ENCODE data around the gene RGS5.

RGS5 gene

GRCh38 chr1:163142152-163142551 lies 60.6 kb downstream of the RGS5 start:
- no peaks in the 10 kb centered on the region for H3K4me1 ChIP-seq (ENCODE audit: low read length)
- H3K27me3 ChIP-seq (replicated peaks; ENCODE audit: insufficient read depth, low read length), result no peaks in the 10 kb centered on the region
- TF ChIP-seq EZH2 (optimal IDR thresholded peaks at IDR 0.05; ENCODE audit: low read depth, low read length) (no peak), CTCF (IDR thresholded peaks at IDR 0.05; ENCODE audit: low read length) (no peak), EZH2phosphoT487 (IDR thresholded peaks at IDR 0.05; ENCODE audit: low read length) (no peak)
- no peak for DNase-seq
- H2AFZ ChIP-seq (ENCODE audit: low read length), result no peak overlapping the region
- H3F3A ChIP-seq (ENCODE audit: insufficient read depth, low read length), result no peaks in the 10 kb centered on the region
- no peaks in the 10 kb centered on the region for H4K20me1 ChIP-seq (ENCODE audit: insufficient read depth, low read length)
- no peaks in the 10 kb centered on the region for H3K36me3 ChIP-seq (replicated peaks; ENCODE audit: insufficient read depth, low read length)
- no peak overlapping the region for H3K27ac ChIP-seq (ENCODE audit: low read length)
- no peak overlapping the region for H3K4me2 ChIP-seq (ENCODE audit: low read depth, low read length)
- no peaks in the 10 kb centered on the region for H3K79me2 ChIP-seq (ENCODE audit: low read length)
- H3K9me2 ChIP-seq (replicated peaks; ENCODE audit: insufficient read depth, low read length), result no peaks in the 10 kb centered on the region
- H3K9me3 ChIP-seq (replicated peaks; ENCODE audit: insufficient read depth, low read length), result no peaks in the 10 kb centered on the region
- H3K4me3 ChIP-seq (ENCODE audit: low read length), result no peak overlapping the region
- no peak overlapping the region for H3K9ac ChIP-seq (ENCODE audit: low read length)

- Histone ChIP-seq H2AFZ (ENCODE audit: low read length) (no peak overlapping the region), H3K27ac (ENCODE audit: low read length) (no peak overlapping the region), H3K9me3 (replicated peaks; ENCODE audit: insufficient read depth, low read length) (no peaks in the 10 kb centered on the region), H3K4me2 (ENCODE audit: low read depth, low read length) (no peak overlapping the region), H3K79me2 (ENCODE audit: low read length) (no peaks in the 10 kb centered on the region), H3K4me1 (ENCODE audit: low read length) (no peaks in the 10 kb centered on the region), H3K4me3 (ENCODE audit: low read length) (no peak overlapping the region), H3K9ac (ENCODE audit: low read length) (no peak overlapping the region), H3K9me2 (replicated peaks; ENCODE audit: insufficient read depth, low read length) (no peaks in the 10 kb centered on the region), H3F3A (ENCODE audit: insufficient read depth, low read length) (no peaks in the 10 kb centered on the region), H3K27me3 (replicated peaks; ENCODE audit: insufficient read depth, low read length) (no peaks in the 10 kb centered on the region), H3K36me3 (replicated peaks; ENCODE audit: insufficient read depth, low read length) (no peaks in the 10 kb centered on the region), H4K20me1 (ENCODE audit: insufficient read depth, low read length) (no peaks in the 10 kb centered on the region)
- no peak for DNase-seq
- TF ChIP-seq CTCF (IDR thresholded peaks at IDR 0.05; ENCODE audit: low read length) (no peak), EZH2 (optimal IDR thresholded peaks at IDR 0.05; ENCODE audit: low read depth, low read length) (no peak), EZH2phosphoT487 (IDR thresholded peaks at IDR 0.05; ENCODE audit: low read length) (no peak)
Observed at GRCh38 chr1:163141556-163141955, 61.2 kb downstream of the RGS5 start.

GRCh38 chr1:163137556-163138265 lies 65.0 kb downstream of the RGS5 start:
- H3K4me2 ChIP-seq (ENCODE audit: low read depth, low read length), result no peak overlapping the region
- no peaks in the 10 kb centered on the region for H3K4me1 ChIP-seq (ENCODE audit: low read length)
- no peak overlapping the region for H3K4me3 ChIP-seq (ENCODE audit: low read length)
- no peaks in the 10 kb centered on the region for H3K27me3 ChIP-seq (replicated peaks; ENCODE audit: insufficient read depth, low read length)
- no peak for DNase-seq
- no peaks in the 10 kb centered on the region for H3F3A ChIP-seq (ENCODE audit: insufficient read depth, low read length)
- no peaks in the 10 kb centered on the region for H3K79me2 ChIP-seq (ENCODE audit: low read length)
- no peaks in the 10 kb centered on the region for H3K36me3 ChIP-seq (replicated peaks; ENCODE audit: insufficient read depth, low read length)
- TF ChIP-seq EZH2 (optimal IDR thresholded peaks at IDR 0.05; ENCODE audit: low read depth, low read length), result no peak
- no peak for TF ChIP-seq CTCF (IDR thresholded peaks at IDR 0.05; ENCODE audit: low read length)
- no peak for TF ChIP-seq EZH2phosphoT487 (IDR thresholded peaks at IDR 0.05; ENCODE audit: low read length)
- no peaks in the 10 kb centered on the region for H4K20me1 ChIP-seq (ENCODE audit: insufficient read depth, low read length)
- no peak overlapping the region for H2AFZ ChIP-seq (ENCODE audit: low read length)
- no peak overlapping the region for H3K27ac ChIP-seq (ENCODE audit: low read length)
- H3K9me2 ChIP-seq (replicated peaks; ENCODE audit: insufficient read depth, low read length), result no peaks in the 10 kb centered on the region
- no peak overlapping the region for H3K9ac ChIP-seq (ENCODE audit: low read length)
- H3K9me3 ChIP-seq (replicated peaks; ENCODE audit: insufficient read depth, low read length), result no peaks in the 10 kb centered on the region
